ENCODE results near the gene HEG1. TPM values are rescaled to one million over a fixed set of nuclear protein-coding genes. Genes with fewer than 3 reads are reported as not detected.

Gene HEG1
- total RNA-seq, 1 experiment from 2014 or later: 69.8 TPM

- H3K36me3 ChIP-seq (ENCODE audit: control insufficient read depth, insufficient read depth, low read length): peaks cover 2% of the 10 kb centered on the region; the same call in 1 of the 2 replicates
- Mint-ChIP-seq H3K27ac (ENCODE audit: unreplicated experiment) (no peak overlapping the region), H3K27me3 (ENCODE audit: insufficient read depth, unreplicated experiment) (no peaks in the 10 kb centered on the region), H3K4me3 (ENCODE audit: unreplicated experiment) (no peak overlapping the region), H3K4me1 (ENCODE audit: low read depth, unreplicated experiment) (no peaks in the 10 kb centered on the region), H3K36me3 (ENCODE audit: insufficient read depth, unreplicated experiment) (peaks cover 88% of the 10 kb centered on the region), H3K9me3 (ENCODE audit: unreplicated experiment) (no peaks in the 10 kb centered on the region)
- intact Hi-C loops (cut with micrococcal nuclease; ENCODE audit: unreplicated experiment): loop anchor here (1.0 to 10.0 kb wide), 4 partner anchors 61 to 589 kb away; no protein-coding TSS in a partner anchor
- no TSS peak for BruUV-seq (replicated peaks)
- DNase-seq: peak; percentile 48 to 50
- no peaks in the 10 kb centered on the region for H3K9me3 ChIP-seq
- peak; percentile 43 to 70 for TF ChIP-seq CTCF (IDR thresholded peaks at IDR 0.05; ENCODE audit: insufficient read depth in 1 of 2, low read depth in 1 of 2, low read length in 1 of 2, severe bottlenecking in 1 of 2, unreplicated experiment in 1 of 2)
- H3K4me3 ChIP-seq (ENCODE audit: low read depth, low read length): no peak overlapping the region
- H3K27me3 ChIP-seq (replicated peaks; ENCODE audit: control insufficient read depth, insufficient read depth, low read length): no peaks in the 10 kb centered on the region
- POLR2A ChIA-PET: no interaction called here
- H3K4me1 ChIP-seq: no peaks in the 10 kb centered on the region
- CTCF ChIA-PET: interaction anchor here (0.6 kb wide), 1 partner anchor 445 kb away, joined by 3 read pairs; no protein-coding TSS in a partner anchor
Measured at GRCh38 chr3:124995460-124995994, 60.3 kb downstream of the HEG1 start.

GRCh38 chr3:124993466-124993865, 62.3 kb downstream of the HEG1 start:
- intact Hi-C loops (cut with micrococcal nuclease; ENCODE audit: unreplicated experiment): loop anchor here (10.0 kb wide), 1 partner anchor 591 kb away; no protein-coding TSS in a partner anchor
- CTCF ChIA-PET: no interaction called here
- Mint-ChIP-seq H3K4me1 (ENCODE audit: low read depth, unreplicated experiment) (no peaks in the 10 kb centered on the region), H3K9me3 (ENCODE audit: unreplicated experiment) (no peaks in the 10 kb centered on the region), H3K4me3 (ENCODE audit: unreplicated experiment) (no peak overlapping the region), H3K27ac (ENCODE audit: unreplicated experiment) (peak overlapping the region; percentile 42), H3K27me3 (ENCODE audit: insufficient read depth, unreplicated experiment) (no peaks in the 10 kb centered on the region), H3K36me3 (ENCODE audit: insufficient read depth, unreplicated experiment) (peaks cover 86% of the 10 kb centered on the region)
- POLR2A ChIA-PET: no interaction called here
- no TSS peak for BruUV-seq (replicated peaks)
- H3K27me3 ChIP-seq (replicated peaks; ENCODE audit: control insufficient read depth, insufficient read depth, low read length): no peaks in the 10 kb centered on the region
- no peaks in the 10 kb centered on the region for H3K9me3 ChIP-seq
- no peak overlapping the region for H3K4me3 ChIP-seq (ENCODE audit: low read depth, low read length)
- no peaks in the 10 kb centered on the region for H3K4me1 ChIP-seq
- no peak for DNase-seq
- TF ChIP-seq CTCF (IDR thresholded peaks at IDR 0.05; ENCODE audit: insufficient read depth in 1 of 2, low read depth in 1 of 2, low read length in 1 of 2, severe bottlenecking in 1 of 2, unreplicated experiment in 1 of 2): no peak
- peaks cover 2% of the 10 kb centered on the region; the same call in 1 of the 2 replicates for H3K36me3 ChIP-seq (ENCODE audit: control insufficient read depth, insufficient read depth, low read length)

GRCh38 chr3:124992041-124992440, 63.8 kb downstream of the HEG1 start:
- Mint-ChIP-seq H3K27ac (ENCODE audit: unreplicated experiment) (no peak overlapping the region), H3K4me3 (ENCODE audit: unreplicated experiment) (no peak overlapping the region), H3K4me1 (ENCODE audit: low read depth, unreplicated experiment) (no peaks in the 10 kb centered on the region), H3K36me3 (ENCODE audit: insufficient read depth, unreplicated experiment) (peaks cover 86% of the 10 kb centered on the region), H3K27me3 (ENCODE audit: insufficient read depth, unreplicated experiment) (no peaks in the 10 kb centered on the region), H3K9me3 (ENCODE audit: unreplicated experiment) (no peaks in the 10 kb centered on the region)
- H3K4me3 ChIP-seq (ENCODE audit: low read depth, low read length): no peak overlapping the region
- CTCF ChIA-PET: no interaction called here
- TF ChIP-seq CTCF (IDR thresholded peaks at IDR 0.05; ENCODE audit: insufficient read depth in 1 of 2, low read depth in 1 of 2, low read length in 1 of 2, severe bottlenecking in 1 of 2, unreplicated experiment in 1 of 2): no peak
- no peaks in the 10 kb centered on the region for H3K9me3 ChIP-seq
- POLR2A ChIA-PET: no interaction called here
- H3K4me1 ChIP-seq: no peaks in the 10 kb centered on the region
- no peaks in the 10 kb centered on the region for H3K27me3 ChIP-seq (replicated peaks; ENCODE audit: control insufficient read depth, insufficient read depth, low read length)
- intact Hi-C loops (cut with micrococcal nuclease; ENCODE audit: unreplicated experiment): loop anchor here (10.0 kb wide), 1 partner anchor 593 kb away; no protein-coding TSS in a partner anchor
- DNase-seq: no peak
- no TSS peak for BruUV-seq (replicated peaks)
- H3K36me3 ChIP-seq (ENCODE audit: control insufficient read depth, insufficient read depth, low read length): no peaks in the 10 kb centered on the region

Measured in Caco-2 (cell line).